ENCODE results near the gene OGA. TPM values are rescaled to one million over a fixed set of nuclear protein-coding genes. Genes with fewer than 3 reads are reported as not detected.
A peak's percentile ranks its signal among the peaks of the same experiment; 100 is the strongest.

The OGA gene
- total and polyA plus RNA-seq, 9 of the 15 experiments (the other 6 are each of a cell fraction or from before 2014, with no cell fraction given) = 13.5 to 73.5 (median 59.5) TPM

- TF ChIP-seq, protein P1, sequence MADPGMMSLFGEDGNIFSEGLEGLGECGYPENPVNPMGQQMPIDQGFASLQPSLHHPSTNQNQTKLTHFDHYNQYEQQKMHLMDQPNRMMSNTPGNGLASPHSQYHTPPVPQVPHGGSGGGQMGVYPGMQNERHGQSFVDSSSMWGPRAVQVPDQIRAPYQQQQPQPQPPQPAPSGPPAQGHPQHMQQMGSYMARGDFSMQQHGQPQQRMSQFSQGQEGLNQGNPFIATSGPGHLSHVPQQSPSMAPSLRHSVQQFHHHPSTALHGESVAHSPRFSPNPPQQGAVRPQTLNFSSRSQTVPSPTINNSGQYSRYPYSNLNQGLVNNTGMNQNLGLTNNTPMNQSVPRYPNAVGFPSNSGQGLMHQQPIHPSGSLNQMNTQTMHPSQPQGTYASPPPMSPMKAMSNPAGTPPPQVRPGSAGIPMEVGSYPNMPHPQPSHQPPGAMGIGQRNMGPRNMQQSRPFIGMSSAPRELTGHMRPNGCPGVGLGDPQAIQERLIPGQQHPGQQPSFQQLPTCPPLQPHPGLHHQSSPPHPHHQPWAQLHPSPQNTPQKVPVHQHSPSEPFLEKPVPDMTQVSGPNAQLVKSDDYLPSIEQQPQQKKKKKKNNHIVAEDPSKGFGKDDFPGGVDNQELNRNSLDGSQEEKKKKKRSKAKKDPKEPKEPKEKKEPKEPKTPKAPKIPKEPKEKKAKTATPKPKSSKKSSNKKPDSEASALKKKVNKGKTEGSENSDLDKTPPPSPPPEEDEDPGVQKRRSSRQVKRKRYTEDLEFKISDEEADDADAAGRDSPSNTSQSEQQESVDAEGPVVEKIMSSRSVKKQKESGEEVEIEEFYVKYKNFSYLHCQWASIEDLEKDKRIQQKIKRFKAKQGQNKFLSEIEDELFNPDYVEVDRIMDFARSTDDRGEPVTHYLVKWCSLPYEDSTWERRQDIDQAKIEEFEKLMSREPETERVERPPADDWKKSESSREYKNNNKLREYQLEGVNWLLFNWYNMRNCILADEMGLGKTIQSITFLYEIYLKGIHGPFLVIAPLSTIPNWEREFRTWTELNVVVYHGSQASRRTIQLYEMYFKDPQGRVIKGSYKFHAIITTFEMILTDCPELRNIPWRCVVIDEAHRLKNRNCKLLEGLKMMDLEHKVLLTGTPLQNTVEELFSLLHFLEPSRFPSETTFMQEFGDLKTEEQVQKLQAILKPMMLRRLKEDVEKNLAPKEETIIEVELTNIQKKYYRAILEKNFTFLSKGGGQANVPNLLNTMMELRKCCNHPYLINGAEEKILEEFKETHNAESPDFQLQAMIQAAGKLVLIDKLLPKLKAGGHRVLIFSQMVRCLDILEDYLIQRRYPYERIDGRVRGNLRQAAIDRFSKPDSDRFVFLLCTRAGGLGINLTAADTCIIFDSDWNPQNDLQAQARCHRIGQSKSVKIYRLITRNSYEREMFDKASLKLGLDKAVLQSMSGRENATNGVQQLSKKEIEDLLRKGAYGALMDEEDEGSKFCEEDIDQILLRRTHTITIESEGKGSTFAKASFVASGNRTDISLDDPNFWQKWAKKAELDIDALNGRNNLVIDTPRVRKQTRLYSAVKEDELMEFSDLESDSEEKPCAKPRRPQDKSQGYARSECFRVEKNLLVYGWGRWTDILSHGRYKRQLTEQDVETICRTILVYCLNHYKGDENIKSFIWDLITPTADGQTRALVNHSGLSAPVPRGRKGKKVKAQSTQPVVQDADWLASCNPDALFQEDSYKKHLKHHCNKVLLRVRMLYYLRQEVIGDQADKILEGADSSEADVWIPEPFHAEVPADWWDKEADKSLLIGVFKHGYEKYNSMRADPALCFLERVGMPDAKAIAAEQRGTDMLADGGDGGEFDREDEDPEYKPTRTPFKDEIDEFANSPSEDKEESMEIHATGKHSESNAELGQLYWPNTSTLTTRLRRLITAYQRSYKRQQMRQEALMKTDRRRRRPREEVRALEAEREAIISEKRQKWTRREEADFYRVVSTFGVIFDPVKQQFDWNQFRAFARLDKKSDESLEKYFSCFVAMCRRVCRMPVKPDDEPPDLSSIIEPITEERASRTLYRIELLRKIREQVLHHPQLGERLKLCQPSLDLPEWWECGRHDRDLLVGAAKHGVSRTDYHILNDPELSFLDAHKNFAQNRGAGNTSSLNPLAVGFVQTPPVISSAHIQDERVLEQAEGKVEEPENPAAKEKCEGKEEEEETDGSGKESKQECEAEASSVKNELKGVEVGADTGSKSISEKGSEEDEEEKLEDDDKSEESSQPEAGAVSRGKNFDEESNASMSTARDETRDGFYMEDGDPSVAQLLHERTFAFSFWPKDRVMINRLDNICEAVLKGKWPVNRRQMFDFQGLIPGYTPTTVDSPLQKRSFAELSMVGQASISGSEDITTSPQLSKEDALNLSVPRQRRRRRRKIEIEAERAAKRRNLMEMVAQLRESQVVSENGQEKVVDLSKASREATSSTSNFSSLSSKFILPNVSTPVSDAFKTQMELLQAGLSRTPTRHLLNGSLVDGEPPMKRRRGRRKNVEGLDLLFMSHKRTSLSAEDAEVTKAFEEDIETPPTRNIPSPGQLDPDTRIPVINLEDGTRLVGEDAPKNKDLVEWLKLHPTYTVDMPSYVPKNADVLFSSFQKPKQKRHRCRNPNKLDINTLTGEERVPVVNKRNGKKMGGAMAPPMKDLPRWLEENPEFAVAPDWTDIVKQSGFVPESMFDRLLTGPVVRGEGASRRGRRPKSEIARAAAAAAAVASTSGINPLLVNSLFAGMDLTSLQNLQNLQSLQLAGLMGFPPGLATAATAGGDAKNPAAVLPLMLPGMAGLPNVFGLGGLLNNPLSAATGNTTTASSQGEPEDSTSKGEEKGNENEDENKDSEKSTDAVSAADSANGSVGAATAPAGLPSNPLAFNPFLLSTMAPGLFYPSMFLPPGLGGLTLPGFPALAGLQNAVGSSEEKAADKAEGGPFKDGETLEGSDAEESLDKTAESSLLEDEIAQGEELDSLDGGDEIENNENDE (IDR thresholded peaks at IDR 0.05; ENCODE audit: low read depth, low read length) = peak; percentile 50
- TF ChIP-seq LCOR (CRISPR knock-in tag; IDR thresholded peaks at IDR 0.05) = 0 out of 2 replicates have a peak, but pooled peaks have one; percentile 16
- no peak for TF ChIP-seq DEAF1 (CRISPR knock-in tag; IDR thresholded peaks at IDR 0.05)
- TF ChIP-seq ZNF561 (CRISPR knock-in tag; conservative IDR thresholded peaks at IDR 0.05) = no peak
- no peak for TF ChIP-seq ZBTB1 (CRISPR knock-in tag; IDR thresholded peaks at IDR 0.05; ENCODE audit: borderline replicate concordance, low read depth)
- TF ChIP-seq, protein P2, sequence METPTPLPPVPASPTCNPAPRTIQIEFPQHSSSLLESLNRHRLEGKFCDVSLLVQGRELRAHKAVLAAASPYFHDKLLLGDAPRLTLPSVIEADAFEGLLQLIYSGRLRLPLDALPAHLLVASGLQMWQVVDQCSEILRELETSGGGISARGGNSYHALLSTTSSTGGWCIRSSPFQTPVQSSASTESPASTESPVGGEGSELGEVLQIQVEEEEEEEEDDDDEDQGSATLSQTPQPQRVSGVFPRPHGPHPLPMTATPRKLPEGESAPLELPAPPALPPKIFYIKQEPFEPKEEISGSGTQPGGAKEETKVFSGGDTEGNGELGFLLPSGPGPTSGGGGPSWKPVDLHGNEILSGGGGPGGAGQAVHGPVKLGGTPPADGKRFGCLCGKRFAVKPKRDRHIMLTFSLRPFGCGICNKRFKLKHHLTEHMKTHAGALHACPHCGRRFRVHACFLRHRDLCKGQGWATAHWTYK (CRISPR knock-in tag; IDR thresholded peaks at IDR 0.05) = peak; percentile 70; the same call in 1 of the 2 replicates
- TF ChIP-seq MCM3 (IDR thresholded peaks at IDR 0.05) = peak; percentile 90
- TF ChIP-seq, protein P3, sequence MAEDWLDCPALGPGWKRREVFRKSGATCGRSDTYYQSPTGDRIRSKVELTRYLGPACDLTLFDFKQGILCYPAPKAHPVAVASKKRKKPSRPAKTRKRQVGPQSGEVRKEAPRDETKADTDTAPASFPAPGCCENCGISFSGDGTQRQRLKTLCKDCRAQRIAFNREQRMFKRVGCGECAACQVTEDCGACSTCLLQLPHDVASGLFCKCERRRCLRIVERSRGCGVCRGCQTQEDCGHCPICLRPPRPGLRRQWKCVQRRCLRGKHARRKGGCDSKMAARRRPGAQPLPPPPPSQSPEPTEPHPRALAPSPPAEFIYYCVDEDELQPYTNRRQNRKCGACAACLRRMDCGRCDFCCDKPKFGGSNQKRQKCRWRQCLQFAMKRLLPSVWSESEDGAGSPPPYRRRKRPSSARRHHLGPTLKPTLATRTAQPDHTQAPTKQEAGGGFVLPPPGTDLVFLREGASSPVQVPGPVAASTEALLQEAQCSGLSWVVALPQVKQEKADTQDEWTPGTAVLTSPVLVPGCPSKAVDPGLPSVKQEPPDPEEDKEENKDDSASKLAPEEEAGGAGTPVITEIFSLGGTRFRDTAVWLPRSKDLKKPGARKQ (CRISPR knock-in tag; IDR thresholded peaks at IDR 0.05) = no peak
- no peak for TF ChIP-seq CCAR2 (IDR thresholded peaks at IDR 0.05; ENCODE audit: low read depth, low read length)
- no peak for TF ChIP-seq RFX5 (IDR thresholded peaks at IDR 0.05; ENCODE audit: low read depth, low read length)
Measured at GRCh38 chr10:101830322-101831168, 12.3 kb upstream of the OGA start (continued).

All from K562 (cell line).